A673 (cell line): ENCODE data around the gene ARHGAP40.

ENCODE experiments used
- CTCF ChIP-seq: fragments of 300-800, 200-600 bp; sonication (generic); conservative IDR thresholded peaks from 2 replicates; pipeline ENCODE4 v1.5.1; 2017; ENCODE audit warnings: low read depth, mild to moderate bottlenecking, antibody characterized with exemption, low read length, moderate library complexity, mixed read lengths
- EZH2 ChIP-seq: fragments of 200-600 bp; sonication (generic); IDR thresholded peaks from 2 replicates; pipeline ENCODE4 v1.6.1; 2017; ENCODE audit warnings: borderline replicate concordance, low read depth, mild to moderate bottlenecking, mixed read lengths, antibody characterized with exemption, low read length; ENCODE audit not compliant: poor library complexity, severe bottlenecking

- TF ChIP-seq CTCF (no peak), EZH2 (no peak)
Measured at GRCh38 chr20:38609815-38610214, 8.2 kb downstream of the ARHGAP40 start.
